ENCODE measurements around the gene ANAPC13.

The ANAPC13 gene

GRCh38 chr3:134485718-134486576, at the start of gene ANAPC13, which contains the start of gene CEP63:
Gene ANAPC13 (minus strand): TSS chr3:134485985. CDS start chr3:134482904, 3,081 bp downstream.
Gene CEP63 (plus strand): TSS chr3:134486057. CDS start chr3:134495321, 9,264 bp downstream.
- peak; percentile 94 for DNase-seq (ENCODE audit: low spot score)

- no peak for DNase-seq (ENCODE audit: low spot score)
Observed at GRCh38 chr3:134535186-134535970, 49.6 kb upstream of the ANAPC13 start.

- DNase-seq (ENCODE audit: low spot score): no peak
Observed at GRCh38 chr3:134533493-134533892, 47.7 kb upstream of the ANAPC13 start.

- no peak for DNase-seq (ENCODE audit: low spot score)
Observed at GRCh38 chr3:134527538-134528186, 41.9 kb upstream of the ANAPC13 start.

GRCh38 chr3:134527037-134527436, 41.3 kb upstream of the ANAPC13 start:
- DNase-seq (ENCODE audit: low spot score): peak; percentile 67

- no peak for DNase-seq (ENCODE audit: low spot score)
Observed at GRCh38 chr3:134526319-134526718, 40.5 kb upstream of the ANAPC13 start.

GRCh38 chr3:134525293-134525692, 39.5 kb upstream of the ANAPC13 start:
- no peak for DNase-seq (ENCODE audit: low spot score)

GRCh38 chr3:134522541-134522940, 36.8 kb upstream of the ANAPC13 start:
- no peak for DNase-seq (ENCODE audit: low spot score)

GRCh38 chr3:134517791-134518190, 32.0 kb upstream of the ANAPC13 start:
- DNase-seq (ENCODE audit: low spot score): no peak

- DNase-seq (ENCODE audit: low spot score): peak; percentile 55
Observed at GRCh38 chr3:134516905-134517304, 31.1 kb upstream of the ANAPC13 start.

- no peak for DNase-seq (ENCODE audit: low spot score)
Observed at GRCh38 chr3:134511500-134511899, 25.7 kb upstream of the ANAPC13 start.

- no peak for DNase-seq (ENCODE audit: low spot score)
Observed at GRCh38 chr3:134505485-134505884, 19.7 kb upstream of the ANAPC13 start.

GRCh38 chr3:134504132-134504531, 18.3 kb upstream of the ANAPC13 start:
- DNase-seq (ENCODE audit: low spot score): no peak

GRCh38 chr3:134503266-134503665, 17.5 kb upstream of the ANAPC13 start:
- no peak for DNase-seq (ENCODE audit: low spot score)

- DNase-seq (ENCODE audit: low spot score): no peak
Observed at GRCh38 chr3:134496471-134497071, 10.8 kb upstream of the ANAPC13 start.

GRCh38 chr3:134495980-134496379, 10.2 kb upstream of the ANAPC13 start:
- no peak for DNase-seq (ENCODE audit: low spot score)

- no peak for DNase-seq (ENCODE audit: low spot score)
Observed at GRCh38 chr3:134494495-134494894, 8.7 kb upstream of the ANAPC13 start.

- no peak for DNase-seq (ENCODE audit: low spot score)
Observed at GRCh38 chr3:134487406-134487805, 1.6 kb upstream of the ANAPC13 start.

- no peak for DNase-seq (ENCODE audit: low spot score)
Observed at GRCh38 chr3:134486577-134487041, 824 bp upstream of the ANAPC13 start.

GRCh38 chr3:134485075-134485717, 589 bp downstream of the ANAPC13 start:
- peak; percentile 56 for DNase-seq (ENCODE audit: low spot score)

- DNase-seq (ENCODE audit: low spot score): no peak
Observed at GRCh38 chr3:134483195-134483900, 2.4 kb downstream of the ANAPC13 start.

Data from D341Med (cell line).